Measurements from ENCODE around the gene IL11. TPM values are rescaled to one million over a fixed set of nuclear protein-coding genes. Genes with fewer than 3 reads are reported as not detected.
A peak's percentile ranks its signal among the peaks of the same experiment; 100 is the strongest.

Gene IL11
- total and polyA plus RNA-seq, 2 of the 8 experiments (the other 6 are each of a cell fraction or from before 2014, with no cell fraction given), result 1.7 to 2.8 TPM

GRCh38 chr19:55352040-55352439 is 18.2 kb downstream of the IL11 start:
- no peak overlapping the region for H3K27ac ChIP-seq (ENCODE audit: low read depth, low read length)
- no peak overlapping the region for H4K5ac ChIP-seq (ENCODE audit: insufficient read length, low read depth, low read length)
- 0 out of 2 replicates have a peak overlapping the region, but pooled peaks have one; percentile 15 for H2AK5ac ChIP-seq (ENCODE audit: low read depth, low read length)
- CTCF ChIA-PET (ENCODE audit: partially characterized antibody), result interaction anchor here (0.9 to 1.6 kb wide), 7 partner anchors 8 to 66 kb away, joined by 3 to 7 read pairs (median 3); partner anchors contain the start of gene KMT5C
- DNase-seq (ENCODE audit: low read depth in 1 of 2, low spot score in 2 of 2) (no peak), FAIRE-seq (no peak)
- H3K9ac ChIP-seq (replicated peaks in 1 of 4; ENCODE audit: extremely low read depth in 1 of 4, low read depth in 3 of 4, low read length in 3 of 4), result no peak overlapping the region
- peaks cover 0 to 10% of the 10 kb centered on the region in 2 experiments for H4K20me1 ChIP-seq (replicated peaks in 1 of 2; ENCODE audit: control insufficient read depth in 1 of 2, insufficient read depth in 2 of 2, low read length in 2 of 2)
- H3K18ac ChIP-seq (ENCODE audit: extremely low read depth, low read length), result peak overlapping the region; percentile 38
- no peak overlapping the region for H3K4ac ChIP-seq (replicated peaks; ENCODE audit: insufficient read length, low read depth, low read length)
- no peak overlapping the region for H2BK120ac ChIP-seq (replicated peaks; ENCODE audit: low read depth, low read length)
- no peak overlapping the region for H2BK5ac ChIP-seq (ENCODE audit: low read depth, low read length)
- H3K4me3 ChIP-seq (ENCODE audit: extremely low read depth in 1 of 4, insufficient read depth in 2 of 4, low read depth in 3 of 4, low read length in 4 of 4), result no peak overlapping the region
- peaks cover 12% of the 10 kb centered on the region; the same call in 1 of the 2 replicates for H3K23me2 ChIP-seq (ENCODE audit: low read depth, low read length)
- 0 out of 2 replicates have a peak overlapping the region, but pooled peaks have one; percentile 90 for H2BK20ac ChIP-seq (ENCODE audit: low read length)
- H3K56ac ChIP-seq (replicated peaks; ENCODE audit: insufficient read length, low read depth, low read length), result no peak overlapping the region
- no peak overlapping the region for H2AFZ ChIP-seq (ENCODE audit: low read length)
- no peak overlapping the region for H3K4me2 ChIP-seq (ENCODE audit: insufficient read depth in 1 of 2, low read depth in 2 of 2, low read length in 2 of 2)
- peak overlapping the region; percentile 46 for H4K91ac ChIP-seq (replicated peaks; ENCODE audit: insufficient read length, low read length)
- peak overlapping the region; percentile 80 for H4K8ac ChIP-seq (ENCODE audit: extremely low read depth, insufficient read depth, low read length)
- no peaks in the 10 kb centered on the region for H3K79me2 ChIP-seq (ENCODE audit: control insufficient read depth in 1 of 2, insufficient read depth in 2 of 2, low read length in 2 of 2)
- peaks cover 0 to 18% (median 1%) of the 10 kb centered on the region in 4 experiments; a peak in 2 of 8 replicates for H3K36me3 ChIP-seq (ENCODE audit: control insufficient read depth in 2 of 4, insufficient read depth in 4 of 4, low read length in 3 of 4)
- peak overlapping the region; percentile 61; the same call in 1 of the 2 replicates for H2BK15ac ChIP-seq (ENCODE audit: low read length)
- H3K9me3 ChIP-seq (ENCODE audit: insufficient read depth in 2 of 2, low read depth in 1 of 2, low read length in 1 of 2), result no peaks in the 10 kb centered on the region
- TF ChIP-seq EP300 (IDR thresholded peaks at IDR 0.05; ENCODE audit: borderline replicate concordance in 1 of 2, low read depth in 2 of 2, low read length in 2 of 2), result no peak
- TF ChIP-seq RXRA (IDR thresholded peaks at IDR 0.05; ENCODE audit: insufficient read depth, low read depth, low read length), result no peak
- no peak for TF ChIP-seq CEBPB (IDR thresholded peaks at IDR 0.05; ENCODE audit: low read depth, low read length)
- TF ChIP-seq ATF3 (IDR thresholded peaks at IDR 0.05; ENCODE audit: insufficient read depth, low read depth, low read length), result no peak
- TF ChIP-seq MAFK (IDR thresholded peaks at IDR 0.05; ENCODE audit: low read depth, low read length), result no peak
- TF ChIP-seq SIX5 (IDR thresholded peaks at IDR 0.05; ENCODE audit: low read depth, low read length), result no peak
- no peak for TF ChIP-seq TEAD4 (IDR thresholded peaks at IDR 0.05; ENCODE audit: low read depth, low read length)
- TF ChIP-seq CBX8 (IDR thresholded peaks at IDR 0.05; ENCODE audit: borderline replicate concordance, low read depth, low read length), result no peak
- no peak for TF ChIP-seq NRF1 (IDR thresholded peaks at IDR 0.05; ENCODE audit: low read depth, low read length)
- no peak for TF ChIP-seq SP1 (IDR thresholded peaks at IDR 0.05; ENCODE audit: low read depth, low read length)
- no peak for TF ChIP-seq BRCA1 (IDR thresholded peaks at IDR 0.05; ENCODE audit: low read depth, low read length)
- no peak; the same call in 1 of the 2 replicates for TF ChIP-seq POLR2AphosphoS5 (IDR thresholded peaks at IDR 0.05; ENCODE audit: low read depth, low read length)
- no peak for TF ChIP-seq RBBP5 (IDR thresholded peaks at IDR 0.05; ENCODE audit: borderline replicate concordance, low read depth, low read length)
- POLR2A ChIA-PET (ENCODE audit: partially characterized antibody), result interaction anchor here (1.0 to 7.9 kb wide), 8 partner anchors 9 to 55 kb away, joined by 3 to 58 read pairs (median 6); partner anchors contain the start of genes GARIN5B, IL11 and KMT5C
- H3K14ac ChIP-seq (ENCODE audit: insufficient read length), result peak overlapping the region; percentile 29
- H2BK12ac ChIP-seq (ENCODE audit: low read depth, low read length), result peak overlapping the region; percentile 68; the same call in 1 of the 2 replicates
- H3K4me1 ChIP-seq (replicated peaks in 1 of 4; ENCODE audit: control insufficient read depth in 3 of 4, insufficient read depth in 4 of 4, low read length in 3 of 4), result peaks cover 11 to 44% (median 26%) of the 10 kb centered on the region in 4 experiments
- peaks cover 17 to 47% (median 39%) of the 10 kb centered on the region in 4 experiments for H3K27me3 ChIP-seq (replicated peaks in 1 of 4; ENCODE audit: control insufficient read depth in 3 of 4, extremely low read depth in 1 of 4, insufficient read depth in 3 of 4, low read length in 3 of 4)
- 88% methylated on average over 5 of the region's 6 CpGs; no CpG with 5 or more reads in 1 of the 2 experiments for WGBS, 2 experiments (ENCODE audit: extremely low coverage in 1 of 2, insufficient coverage in 1 of 2, insufficient read length in 1 of 2, insufficient replicate concordance in 2 of 2, low coverage in 1 of 2, low lambda C conversion rate in 2 of 2, missing lambda C conversion rate in 1 of 2)
- H3K79me1 ChIP-seq (ENCODE audit: low read depth, low read length), result no peaks in the 10 kb centered on the region
- H3K23ac ChIP-seq (ENCODE audit: insufficient read length), result no peak overlapping the region
